GM21576 (cell line): ENCODE measurements around the gene UHRF1.
"Not testable (repeated sequence)": the region's sequence is repeated elsewhere in the genome, so short reads cannot be mapped to it uniquely, and the experiment has no call there.

Source experiments
- ATAC-seq: cut with Tn5 transposase; IDR thresholded peaks from one replicate; pipeline ENCODE4 v1.9.1; 2021; ENCODE audit warnings: mild to moderate bottlenecking, moderate library complexity; ENCODE audit not compliant: unreplicated experiment

Gene UHRF1

GRCh38 chr19:4933528-4933927 lies 24.2 kb downstream of the UHRF1 start:
- no peak for ATAC-seq

GRCh38 chr19:4935444-4935843 lies 26.1 kb downstream of the UHRF1 start:
- no peak for ATAC-seq

DNA sequence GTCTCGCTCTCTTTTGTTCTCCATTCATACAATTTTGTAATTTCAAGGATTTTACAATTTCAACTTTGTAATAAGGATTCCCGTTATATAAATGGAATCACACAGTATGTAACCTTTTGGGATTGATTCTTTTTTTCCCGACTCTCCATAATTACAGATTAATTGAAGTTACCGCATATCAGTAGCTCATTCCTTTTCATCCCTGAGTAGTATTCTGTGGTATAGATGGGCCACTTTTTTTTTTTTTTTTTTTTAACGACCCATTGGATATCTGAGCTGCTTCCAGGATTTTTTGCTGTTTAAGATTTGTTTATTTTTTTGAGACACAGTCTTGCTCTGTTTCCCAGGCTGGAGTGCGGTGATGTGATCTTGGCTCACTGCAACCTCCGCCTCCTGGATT lies 27.8 kb downstream of the UHRF1 start:
- ATAC-seq: no peak

- ATAC-seq: not testable (repeated sequence)
These were observed 29.2 kb downstream of the UHRF1 start for GRCh38 chr19:4938461-4938860.

DNA sequence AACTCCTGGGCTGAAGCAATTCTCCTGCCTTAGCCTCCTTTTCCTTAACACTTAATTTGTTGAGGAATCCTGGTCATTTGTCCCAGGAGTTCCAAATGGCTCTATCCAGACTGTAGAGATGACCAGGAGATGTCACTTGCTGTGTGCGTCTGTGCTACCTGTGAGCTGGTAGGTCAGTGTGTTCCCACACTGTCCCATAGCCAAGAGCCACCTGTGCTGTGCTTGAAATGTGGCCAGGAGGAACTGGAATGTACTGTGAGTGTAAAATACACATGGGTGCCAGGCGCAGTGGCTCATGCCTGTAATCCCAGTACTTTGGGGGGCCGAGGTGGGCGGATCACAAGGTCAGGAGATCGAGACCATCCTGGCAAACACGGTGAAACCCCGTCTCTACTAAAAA lies 30.2 kb downstream of the UHRF1 start:
- ATAC-seq: no peak

DNA sequence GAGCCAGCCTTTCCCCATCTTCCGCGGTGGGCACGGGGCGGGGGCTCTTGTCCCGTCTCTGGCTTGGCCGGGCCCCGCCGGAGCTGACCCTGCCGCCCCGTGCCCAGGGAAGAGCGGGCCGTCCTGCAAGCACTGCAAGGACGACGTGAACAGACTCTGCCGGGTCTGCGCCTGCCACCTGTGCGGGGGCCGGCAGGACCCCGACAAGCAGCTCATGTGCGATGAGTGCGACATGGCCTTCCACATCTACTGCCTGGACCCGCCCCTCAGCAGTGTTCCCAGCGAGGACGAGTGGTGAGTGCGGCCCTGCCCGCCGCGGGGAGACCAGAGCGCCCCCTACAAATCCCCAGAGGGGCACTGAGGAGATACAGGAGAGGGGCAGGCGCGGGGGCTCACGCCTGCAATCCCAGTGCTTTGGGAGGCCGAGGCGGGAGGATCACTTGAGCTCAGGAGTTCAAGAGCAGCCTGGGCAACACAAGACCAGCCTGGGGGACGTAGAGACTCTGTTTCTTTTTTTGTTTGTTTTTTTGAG lies 32.4 kb downstream of the UHRF1 start:
- ATAC-seq: not testable (repeated sequence)

DNA sequence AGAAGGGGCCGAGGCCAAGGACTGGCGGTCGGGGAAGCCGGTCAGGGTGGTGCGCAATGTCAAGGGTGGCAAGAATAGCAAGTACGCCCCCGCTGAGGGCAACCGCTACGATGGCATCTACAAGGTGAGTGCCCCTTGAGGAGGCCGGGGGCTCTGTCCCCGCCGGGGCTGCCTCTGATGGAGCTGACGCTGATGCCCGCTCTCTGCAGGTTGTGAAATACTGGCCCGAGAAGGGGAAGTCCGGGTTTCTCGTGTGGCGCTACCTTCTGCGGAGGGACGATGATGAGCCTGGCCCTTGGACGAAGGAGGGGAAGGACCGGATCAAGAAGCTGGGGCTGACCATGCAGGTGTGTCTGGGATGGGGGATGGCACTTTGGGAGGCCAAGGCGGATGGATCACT lies 41.3 kb downstream of the UHRF1 start:
- not testable (repeated sequence) for ATAC-seq

- ATAC-seq: no peak
These were observed 42.4 kb downstream of the UHRF1 start for GRCh38 chr19:4951656-4952055.

- ATAC-seq: no peak
These were observed 43.6 kb downstream of the UHRF1 start for GRCh38 chr19:4952945-4953344.

DNA sequence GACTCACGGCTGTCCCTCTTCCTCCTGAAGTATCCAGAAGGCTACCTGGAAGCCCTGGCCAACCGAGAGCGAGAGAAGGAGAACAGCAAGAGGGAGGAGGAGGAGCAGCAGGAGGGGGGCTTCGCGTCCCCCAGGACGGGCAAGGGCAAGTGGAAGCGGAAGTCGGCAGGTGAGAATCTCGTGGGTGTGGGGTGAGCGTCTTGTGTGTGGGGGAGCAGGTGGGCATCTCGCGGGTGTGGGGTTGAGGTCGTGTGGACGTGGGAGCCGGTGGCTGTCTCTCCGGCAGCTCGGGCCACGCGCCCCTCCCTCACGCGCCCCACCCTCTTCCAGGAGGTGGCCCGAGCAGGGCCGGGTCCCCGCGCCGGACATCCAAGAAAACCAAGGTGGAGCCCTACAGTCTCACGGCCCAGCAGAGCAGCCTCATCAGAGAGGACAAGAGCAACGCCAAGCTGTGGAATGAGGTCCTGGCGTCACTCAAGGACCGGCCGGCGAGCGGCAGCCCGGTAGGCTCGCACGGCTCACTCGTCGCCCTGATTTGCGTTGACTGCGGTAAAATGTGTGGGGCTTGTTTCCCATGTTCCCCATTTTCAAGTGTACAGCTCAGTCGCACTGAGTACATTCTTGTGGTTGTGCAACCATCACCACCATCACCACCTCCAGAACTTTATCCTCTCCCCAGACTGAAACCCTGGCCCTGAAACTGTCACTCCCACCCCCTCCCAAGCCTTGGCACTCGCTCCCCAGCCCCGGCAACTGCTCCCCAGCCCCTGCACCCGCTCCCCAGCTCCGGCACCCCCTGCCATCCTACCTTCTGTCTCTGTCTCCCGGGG lies 45.2 kb downstream of the UHRF1 start:
- not testable (repeated sequence) for ATAC-seq

- no peak for ATAC-seq
These were observed 46.0 kb downstream of the UHRF1 start for GRCh38 chr19:4955274-4955673.

- ATAC-seq: no peak
These were observed 48.7 kb downstream of the UHRF1 start for GRCh38 chr19:4957981-4958380.

GRCh38 chr19:4962085-4962619 lies 52.9 kb downstream of the UHRF1 start:
- ATAC-seq: no peak

GRCh38 chr19:4965061-4965460 lies 55.8 kb downstream of the UHRF1 start:
- ATAC-seq: no peak

GRCh38 chr19:4966591-4966990 lies 57.3 kb downstream of the UHRF1 start:
- ATAC-seq: no peak

DNA sequence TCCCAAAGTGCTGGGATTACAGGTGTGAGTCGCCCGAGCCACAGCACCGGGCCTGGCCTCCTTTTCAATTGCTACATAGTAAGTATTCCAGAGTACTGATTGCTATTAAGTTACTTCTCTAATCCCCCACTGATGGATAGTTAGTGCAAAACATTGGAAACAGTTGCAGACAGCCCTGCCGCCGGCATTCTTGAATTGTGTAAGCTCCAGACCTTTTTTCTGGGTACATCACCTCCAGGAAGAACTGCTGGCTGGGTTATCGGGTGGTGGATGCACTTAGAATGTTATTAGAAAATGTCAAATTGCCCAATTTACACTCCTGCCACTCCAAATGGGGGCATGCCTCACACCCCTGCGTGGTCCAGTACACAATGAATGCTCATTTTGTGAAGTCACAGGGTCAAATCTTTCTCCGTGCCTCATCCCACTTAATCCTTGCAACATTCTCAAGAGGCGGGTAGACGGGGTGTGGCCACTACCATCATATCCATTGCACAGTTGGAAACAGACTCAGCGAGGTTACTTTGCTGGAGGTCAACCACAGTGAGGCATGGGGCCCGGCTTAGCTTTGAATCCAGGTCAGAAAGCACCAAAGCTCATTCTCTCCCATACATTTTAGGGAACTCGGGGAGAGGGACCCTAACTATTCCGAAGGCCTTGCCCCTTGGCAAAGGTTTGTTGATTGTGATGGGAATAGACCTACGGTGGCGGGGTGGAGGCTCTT lies 58.6 kb downstream of the UHRF1 start:
- no peak for ATAC-seq

DNA sequence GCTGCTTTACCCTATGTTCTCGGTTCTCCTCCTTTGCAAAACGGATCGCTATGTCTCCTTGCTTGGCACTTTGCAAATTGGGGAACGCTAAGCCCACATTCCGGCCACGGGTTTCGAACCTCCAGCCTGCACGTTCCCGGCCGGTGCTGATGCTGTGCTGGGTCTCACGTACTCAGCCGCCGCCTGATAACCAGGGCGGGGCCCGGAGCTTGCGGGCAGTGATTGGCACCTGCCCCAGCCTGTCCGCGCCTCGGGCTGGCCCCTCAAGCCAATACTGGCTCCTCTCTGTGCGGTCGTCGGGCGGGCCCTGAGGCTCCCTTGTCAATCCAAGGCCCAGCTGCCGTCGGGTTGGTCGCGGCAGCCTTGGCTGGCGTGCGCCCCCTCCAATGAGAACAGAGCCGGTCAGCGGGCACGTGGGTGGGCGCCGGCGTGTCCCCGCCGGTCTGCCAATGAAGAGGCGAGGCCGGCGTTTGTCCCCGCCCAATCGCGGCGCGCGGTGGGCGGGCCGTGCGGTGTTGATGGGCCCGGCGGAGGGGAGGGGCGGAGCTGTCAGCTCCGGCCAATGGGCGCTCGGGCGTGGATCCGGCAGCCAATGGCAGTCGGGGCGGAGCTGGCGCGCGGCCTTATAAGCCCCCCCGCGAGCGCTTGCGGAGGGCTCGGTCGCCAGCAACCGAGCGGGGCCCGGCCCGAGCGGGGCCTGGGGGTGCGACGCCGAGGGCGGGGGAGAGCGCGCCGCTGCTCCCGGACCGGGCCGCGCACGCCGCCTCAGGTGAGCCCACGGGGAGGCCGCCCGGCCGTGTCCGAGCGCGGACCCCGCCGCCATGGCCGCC lies 59.4 kb downstream of the UHRF1 start, which contains the start of gene KDM4B:
KDM4B (plus strand) TSS at position 652 of the 830 bp plus-strand sequence. CDS start 63,778 bp downstream, outside the sequence.
- peak; percentile 79 for ATAC-seq

DNA sequence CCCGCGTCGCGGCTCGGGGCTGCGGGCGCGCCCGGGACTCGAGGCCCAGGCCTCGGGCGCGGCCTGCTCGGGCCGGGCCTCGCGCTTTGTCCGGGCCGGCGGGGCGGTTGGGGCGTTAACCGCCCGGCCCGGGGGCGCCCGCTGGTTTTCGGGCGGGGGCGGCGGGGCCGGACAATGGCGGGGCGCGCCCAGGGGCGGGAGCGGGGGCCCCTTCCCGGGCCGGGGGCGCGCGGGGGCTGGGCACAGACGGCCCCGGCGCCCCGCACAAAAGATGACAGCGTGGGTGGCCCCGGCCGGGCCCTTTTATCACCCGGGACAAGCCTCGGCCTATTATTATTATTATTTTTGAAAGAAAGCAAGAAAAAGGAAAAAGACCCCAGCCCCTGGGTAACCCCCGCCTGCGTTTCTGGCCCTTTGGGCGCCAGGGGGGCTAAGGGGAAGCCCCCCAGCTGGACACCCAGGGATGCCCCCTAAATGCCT lies 60.0 kb downstream of the UHRF1 start:
- ATAC-seq: no peak

- no peak for ATAC-seq
These were observed 60.7 kb downstream of the UHRF1 start for GRCh38 chr19:4969772-4970531.
